ENCODE data around the gene SLC39A7.

Gene SLC39A7

GRCh38 chr6:33200219-33201146, at the start of gene SLC39A7, which contains the start of gene RXRB:
TSS of gene SLC39A7 (plus strand) at chr6:33200867. CDS start at chr6:33201246, 379 bp downstream.
TSS of gene RXRB (minus strand) at chr6:33200665. CDS start at chr6:33200476, 189 bp downstream.
- H3K4me1 ChIP-seq (ENCODE audit: insufficient read depth, low read length, severe bottlenecking): peaks cover 45% of the 10 kb centered on the region
- peak within 1 kb of the TSS; percentile 91 for H3K4me3 ChIP-seq (ENCODE audit: low read depth, low read length, poor library complexity, severe bottlenecking)
- H3K79me2 ChIP-seq (ENCODE audit: insufficient read depth, low read length): no peaks in the 10 kb centered on the region
- H3K4me2 ChIP-seq (ENCODE audit: low read length): peak within 1 kb of the TSS; percentile 95
- no peak for TF ChIP-seq EZH2 (IDR thresholded peaks at IDR 0.05; ENCODE audit: borderline replicate concordance, low read length)
- TF ChIP-seq, protein P1, sequence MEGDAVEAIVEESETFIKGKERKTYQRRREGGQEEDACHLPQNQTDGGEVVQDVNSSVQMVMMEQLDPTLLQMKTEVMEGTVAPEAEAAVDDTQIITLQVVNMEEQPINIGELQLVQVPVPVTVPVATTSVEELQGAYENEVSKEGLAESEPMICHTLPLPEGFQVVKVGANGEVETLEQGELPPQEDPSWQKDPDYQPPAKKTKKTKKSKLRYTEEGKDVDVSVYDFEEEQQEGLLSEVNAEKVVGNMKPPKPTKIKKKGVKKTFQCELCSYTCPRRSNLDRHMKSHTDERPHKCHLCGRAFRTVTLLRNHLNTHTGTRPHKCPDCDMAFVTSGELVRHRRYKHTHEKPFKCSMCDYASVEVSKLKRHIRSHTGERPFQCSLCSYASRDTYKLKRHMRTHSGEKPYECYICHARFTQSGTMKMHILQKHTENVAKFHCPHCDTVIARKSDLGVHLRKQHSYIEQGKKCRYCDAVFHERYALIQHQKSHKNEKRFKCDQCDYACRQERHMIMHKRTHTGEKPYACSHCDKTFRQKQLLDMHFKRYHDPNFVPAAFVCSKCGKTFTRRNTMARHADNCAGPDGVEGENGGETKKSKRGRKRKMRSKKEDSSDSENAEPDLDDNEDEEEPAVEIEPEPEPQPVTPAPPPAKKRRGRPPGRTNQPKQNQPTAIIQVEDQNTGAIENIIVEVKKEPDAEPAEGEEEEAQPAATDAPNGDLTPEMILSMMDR (IDR thresholded peaks at IDR 0.05; ENCODE audit: low read length): no peak
- no peaks in the 10 kb centered on the region for H4K20me1 ChIP-seq (ENCODE audit: insufficient read depth, low read length)
- no peaks in the 10 kb centered on the region for H3K9me2 ChIP-seq (ENCODE audit: low read depth, low read length)
- no peaks in the 10 kb centered on the region for H3F3A ChIP-seq (ENCODE audit: insufficient read depth, low read length)
- H3K9me3 ChIP-seq (ENCODE audit: low read length): no peaks in the 10 kb centered on the region
- no peaks in the 10 kb centered on the region for H3K27me3 ChIP-seq (ENCODE audit: insufficient read depth, low read length)
- H3K36me3 ChIP-seq (ENCODE audit: insufficient read depth, low read length): peaks cover 37% of the 10 kb centered on the region
- peak within 1 kb of the TSS; percentile 85 for H3K9ac ChIP-seq (ENCODE audit: low read length)
- H2AFZ ChIP-seq (ENCODE audit: low read length): no peak within 1 kb of the TSS
- H3K27ac ChIP-seq (ENCODE audit: low read depth, low read length, poor library complexity, severe bottlenecking): peak within 1 kb of the TSS; percentile 84

DNA sequence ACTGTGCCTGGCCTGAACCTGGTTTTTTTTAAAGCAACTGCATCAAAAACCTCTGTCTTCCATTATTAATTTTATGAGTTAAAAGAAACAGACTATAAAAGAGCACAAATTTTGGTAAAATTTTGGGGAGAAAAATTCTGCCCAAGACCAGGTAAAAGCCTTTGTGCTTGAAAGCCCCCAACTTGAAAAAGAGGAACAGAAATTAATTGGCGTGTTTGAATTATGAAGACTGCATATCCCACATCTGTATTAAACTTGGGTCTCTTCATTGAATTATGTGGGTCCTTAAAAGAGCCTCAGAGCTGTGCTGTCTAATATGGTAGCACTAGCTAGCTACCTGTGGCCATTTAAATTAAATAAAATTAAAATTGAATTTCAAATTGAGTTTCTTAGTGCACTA, 49.6 kb upstream of the SLC39A7 start:
- no peak overlapping the region for H3K4me2 ChIP-seq (ENCODE audit: low read length)
- no peak overlapping the region for H3K4me3 ChIP-seq (ENCODE audit: low read depth, low read length, poor library complexity, severe bottlenecking)
- H3F3A ChIP-seq (ENCODE audit: insufficient read depth, low read length): no peaks in the 10 kb centered on the region
- H3K36me3 ChIP-seq (ENCODE audit: insufficient read depth, low read length): no peaks in the 10 kb centered on the region; the same call in 1 of the 2 replicates
- H3K9me2 ChIP-seq (ENCODE audit: low read depth, low read length): no peaks in the 10 kb centered on the region
- H3K4me1 ChIP-seq (ENCODE audit: insufficient read depth, low read length, severe bottlenecking): no peaks in the 10 kb centered on the region
- TF ChIP-seq EZH2 (IDR thresholded peaks at IDR 0.05; ENCODE audit: borderline replicate concordance, low read length): no peak
- TF ChIP-seq, protein P1 (IDR thresholded peaks at IDR 0.05; ENCODE audit: low read length): no peak
- no peaks in the 10 kb centered on the region for H4K20me1 ChIP-seq (ENCODE audit: insufficient read depth, low read length)
- no peaks in the 10 kb centered on the region for H3K9me3 ChIP-seq (ENCODE audit: low read length)
- no peak overlapping the region for H2AFZ ChIP-seq (ENCODE audit: low read length)
- no peak overlapping the region for H3K27ac ChIP-seq (ENCODE audit: low read depth, low read length, poor library complexity, severe bottlenecking)
- no peak overlapping the region for H3K9ac ChIP-seq (ENCODE audit: low read length)
- H3K27me3 ChIP-seq (ENCODE audit: insufficient read depth, low read length): peaks cover 4% of the 10 kb centered on the region; the same call in 1 of the 2 replicates
- H3K79me2 ChIP-seq (ENCODE audit: insufficient read depth, low read length): no peaks in the 10 kb centered on the region

GRCh38 chr6:33154349-33154748, 46.3 kb upstream of the SLC39A7 start:
- Histone ChIP-seq H3K27me3 (ENCODE audit: insufficient read depth, low read length) (peaks cover 4% of the 10 kb centered on the region; the same call in 1 of the 2 replicates), H3F3A (ENCODE audit: insufficient read depth, low read length) (no peaks in the 10 kb centered on the region), H3K4me3 (ENCODE audit: low read depth, low read length, poor library complexity, severe bottlenecking) (no peak overlapping the region), H3K79me2 (ENCODE audit: insufficient read depth, low read length) (no peaks in the 10 kb centered on the region), H3K27ac (ENCODE audit: low read depth, low read length, poor library complexity, severe bottlenecking) (no peak overlapping the region), H3K9ac (ENCODE audit: low read length) (no peak overlapping the region), H3K4me1 (ENCODE audit: insufficient read depth, low read length, severe bottlenecking) (no peaks in the 10 kb centered on the region), H3K36me3 (ENCODE audit: insufficient read depth, low read length) (no peaks in the 10 kb centered on the region; the same call in 1 of the 2 replicates), H2AFZ (ENCODE audit: low read length) (no peak overlapping the region), H3K9me2 (ENCODE audit: low read depth, low read length) (no peaks in the 10 kb centered on the region), H4K20me1 (ENCODE audit: insufficient read depth, low read length) (no peaks in the 10 kb centered on the region), H3K4me2 (ENCODE audit: low read length) (no peak overlapping the region), H3K9me3 (ENCODE audit: low read length) (no peaks in the 10 kb centered on the region)
- TF ChIP-seq, protein P1 (IDR thresholded peaks at IDR 0.05; ENCODE audit: low read length): no peak
- TF ChIP-seq EZH2 (IDR thresholded peaks at IDR 0.05; ENCODE audit: borderline replicate concordance, low read length): no peak
